Measurements from ENCODE around the gene MRPS25. TPM values are rescaled to one million over a fixed set of nuclear protein-coding genes. Genes with fewer than 3 reads are reported as not detected.

MRPS25 gene
- total RNA-seq, 1 donor from 2014 or later: 105 TPM

DNA sequence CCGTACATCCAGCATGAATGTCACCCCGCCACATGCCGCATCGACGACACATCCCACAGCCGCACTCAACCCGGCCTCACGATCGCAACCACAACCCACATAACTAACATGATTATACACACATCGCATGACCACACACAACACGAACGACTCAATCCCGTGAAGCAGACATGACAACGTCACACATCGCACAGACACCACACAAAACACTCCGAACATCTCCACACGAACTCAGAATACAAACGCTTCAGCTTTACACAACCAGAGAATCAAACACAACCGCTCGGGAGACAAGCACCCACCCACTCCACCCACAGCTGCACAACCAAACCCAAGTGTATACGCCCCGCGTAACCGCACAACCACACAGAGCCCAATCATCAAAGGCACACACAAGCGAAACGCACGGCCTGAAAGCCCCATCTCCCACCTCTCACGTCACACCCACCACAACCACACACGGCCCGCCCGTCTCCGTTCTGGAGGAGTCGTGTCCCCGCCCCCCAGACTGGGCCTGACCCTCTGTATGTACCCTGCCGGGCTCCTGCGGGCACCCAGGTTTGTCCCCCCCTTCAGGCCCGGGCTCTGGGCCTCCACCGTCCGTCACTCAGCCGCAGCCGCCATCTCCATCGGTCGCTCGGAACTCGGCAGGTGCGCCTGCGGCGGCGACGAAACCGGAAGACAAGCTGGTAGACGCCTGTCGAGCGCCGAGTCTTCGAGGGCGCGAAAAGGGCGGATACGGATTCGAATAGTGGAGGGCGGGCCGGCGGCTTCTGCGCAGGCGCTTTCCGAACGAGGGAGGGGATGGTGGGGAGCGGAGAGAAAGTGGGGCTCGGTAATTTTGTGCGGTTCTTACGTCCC is 33.6 kb upstream of the MRPS25 start, which contains the start of gene RBSN:
RBSN (minus strand) TSS at position 646 of the 861 bp plus-strand sequence. CDS start 3,028 bp downstream, outside the sequence.
- Mint-ChIP-seq H3K27ac (peak within 1 kb of the TSS; percentile 98), H3K9me3 (no peaks in the 10 kb centered on the region), H3K27me3 (ENCODE audit: insufficient read depth) (peaks cover 2% of the 10 kb centered on the region), H3K36me3 (ENCODE audit: low read depth) (peaks cover 19% of the 10 kb centered on the region), H3K4me3 (peak within 1 kb of the TSS; percentile 92), H3K4me1 (ENCODE audit: low read depth) (peaks cover 22% of the 10 kb centered on the region)
- intact Hi-C loops (cut with micrococcal nuclease): loop anchor here (1.0 to 10.0 kb wide), 12 partner anchors 33 to 920 kb away; partner anchors contain the start of genes BTD, CAPN7, CCDC174 and EAF1
- DNase-seq (ENCODE audit: low spot score): peak; percentile 95

DNA sequence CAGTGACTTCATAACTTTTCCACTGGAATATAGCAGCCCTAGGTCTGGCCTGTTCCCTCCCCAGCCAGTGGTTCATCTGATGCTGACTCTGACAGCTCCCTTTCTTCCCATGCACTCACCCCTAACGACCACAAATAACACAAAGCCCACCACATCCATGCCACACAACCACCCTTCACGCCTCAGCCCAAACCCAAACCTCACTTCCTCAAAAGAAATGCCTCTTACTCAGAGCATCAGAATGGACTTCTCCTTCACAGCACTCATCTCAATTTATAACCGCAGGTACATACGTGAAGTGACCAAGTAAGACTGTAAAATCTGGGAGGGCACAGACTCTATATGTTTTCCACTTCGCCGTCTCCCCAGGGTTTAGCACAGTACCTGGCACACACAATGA is 32.8 kb upstream of the MRPS25 start:
- intact Hi-C loops (cut with micrococcal nuclease): loop anchor here (1.0 to 10.0 kb wide), 3 partner anchors 43 to 757 kb away; no protein-coding TSS in a partner anchor
- DNase-seq (ENCODE audit: low spot score): peak; percentile 49
- no peaks in the 10 kb centered on the region for H3K9me3 Mint-ChIP-seq
- peaks cover 21% of the 10 kb centered on the region for H3K36me3 Mint-ChIP-seq (ENCODE audit: low read depth)
- peak overlapping the region; percentile 98 for H3K27ac Mint-ChIP-seq
- peak overlapping the region; percentile 92 for H3K4me3 Mint-ChIP-seq
- H3K27me3 Mint-ChIP-seq (ENCODE audit: insufficient read depth): peaks cover 2% of the 10 kb centered on the region
- H3K4me1 Mint-ChIP-seq (ENCODE audit: low read depth): peaks cover 22% of the 10 kb centered on the region

DNA sequence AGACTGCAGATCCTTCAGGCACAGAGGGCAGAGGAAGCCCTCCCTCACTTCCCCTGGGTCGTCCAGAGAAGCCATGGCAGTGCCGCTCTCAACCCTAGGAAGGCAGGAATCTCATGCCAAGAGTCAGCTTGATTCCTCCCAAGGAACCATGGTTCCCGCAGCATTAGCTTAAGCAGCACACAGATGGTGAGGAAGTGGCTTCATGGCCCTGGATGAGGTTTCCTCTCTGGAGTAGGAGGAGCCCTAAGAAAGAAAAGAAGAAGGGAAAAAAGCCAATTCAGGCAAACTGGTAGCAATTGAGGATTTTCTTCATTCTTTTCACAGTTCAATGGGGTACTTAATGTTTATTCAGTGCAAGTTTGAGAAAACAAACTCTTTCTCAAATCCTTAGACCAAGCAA is 30.9 kb upstream of the MRPS25 start:
- no peak for DNase-seq (ENCODE audit: low spot score)
- peaks cover 22% of the 10 kb centered on the region for H3K4me1 Mint-ChIP-seq (ENCODE audit: low read depth)
- intact Hi-C loops (cut with micrococcal nuclease): loop anchor here (10.0 kb wide), 1 partner anchor 759 kb away; no protein-coding TSS in a partner anchor
- no peaks in the 10 kb centered on the region for H3K9me3 Mint-ChIP-seq
- peaks cover 27% of the 10 kb centered on the region for H3K36me3 Mint-ChIP-seq (ENCODE audit: low read depth)
- H3K4me3 Mint-ChIP-seq: no peak overlapping the region
- no peak overlapping the region for H3K27ac Mint-ChIP-seq
- H3K27me3 Mint-ChIP-seq (ENCODE audit: insufficient read depth): no peaks in the 10 kb centered on the region

DNA sequence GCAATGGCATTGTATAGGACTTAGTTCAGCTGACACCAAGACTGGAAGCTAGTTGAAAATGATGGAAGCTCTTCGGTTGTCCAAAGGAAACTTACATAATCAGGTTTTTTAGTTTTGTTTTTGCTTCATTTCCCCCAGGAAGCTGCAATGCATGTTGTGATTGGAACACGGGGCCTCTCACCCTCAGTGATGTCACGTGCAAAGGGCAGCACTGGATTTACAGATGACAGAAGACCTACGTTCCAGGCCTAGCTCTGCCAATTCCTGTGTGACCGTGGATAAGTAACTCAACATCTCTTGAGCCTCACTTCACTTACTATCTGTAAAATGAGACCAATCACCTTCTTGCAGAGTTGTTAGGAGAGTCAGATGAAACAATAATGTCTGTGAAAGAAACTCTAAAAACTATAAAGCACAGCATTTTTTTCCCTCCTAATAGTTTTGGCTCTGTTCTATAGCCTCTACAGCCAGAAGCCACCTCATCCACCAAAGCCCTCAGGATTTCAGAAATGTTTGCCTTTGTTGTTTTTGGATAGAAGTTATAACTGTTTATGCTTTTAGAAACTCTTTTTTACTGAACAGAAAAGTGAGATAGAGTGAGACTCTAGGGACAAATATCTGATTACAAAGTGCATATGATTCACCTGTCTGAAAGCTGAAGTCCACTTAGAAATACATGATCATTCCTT is 29.2 kb upstream of the MRPS25 start:
- no peak overlapping the region for H3K4me3 Mint-ChIP-seq
- DNase-seq (ENCODE audit: low spot score): no peak
- intact Hi-C loops (cut with micrococcal nuclease): loop anchor here (10.0 kb wide), 1 partner anchor 760 kb away; no protein-coding TSS in a partner anchor
- no peaks in the 10 kb centered on the region for H3K27me3 Mint-ChIP-seq (ENCODE audit: insufficient read depth)
- H3K9me3 Mint-ChIP-seq: no peaks in the 10 kb centered on the region
- peaks cover 16% of the 10 kb centered on the region for H3K4me1 Mint-ChIP-seq (ENCODE audit: low read depth)
- peaks cover 37% of the 10 kb centered on the region for H3K36me3 Mint-ChIP-seq (ENCODE audit: low read depth)
- no peak overlapping the region for H3K27ac Mint-ChIP-seq

DNA sequence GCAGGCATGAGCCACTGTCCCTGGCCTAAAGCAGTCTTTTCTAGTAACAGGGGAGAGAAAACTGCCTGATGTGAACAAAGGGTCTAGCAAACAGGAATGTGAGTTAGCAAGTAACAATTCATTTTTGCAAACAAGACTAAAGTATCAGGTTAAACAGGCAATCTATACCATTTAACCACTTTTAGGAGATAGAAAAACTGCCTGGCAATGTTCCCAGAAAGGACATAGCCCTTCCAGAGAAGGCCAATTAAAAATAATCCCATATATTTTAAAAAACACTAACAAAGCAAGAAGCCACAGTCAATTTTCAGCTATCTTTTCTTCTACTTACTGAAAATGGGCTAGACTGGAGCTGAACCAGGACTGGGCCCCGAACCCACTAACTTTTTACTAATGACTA is 27.6 kb upstream of the MRPS25 start:
- intact Hi-C loops (cut with micrococcal nuclease): loop anchor here (10.0 kb wide), 1 partner anchor 762 kb away; no protein-coding TSS in a partner anchor
- Mint-ChIP-seq H3K36me3 (ENCODE audit: low read depth) (peaks cover 33% of the 10 kb centered on the region), H3K27me3 (ENCODE audit: insufficient read depth) (no peaks in the 10 kb centered on the region), H3K4me1 (ENCODE audit: low read depth) (peaks cover 2% of the 10 kb centered on the region), H3K4me3 (no peak overlapping the region), H3K9me3 (no peaks in the 10 kb centered on the region), H3K27ac (no peak overlapping the region)
- no peak for DNase-seq (ENCODE audit: low spot score)

DNA sequence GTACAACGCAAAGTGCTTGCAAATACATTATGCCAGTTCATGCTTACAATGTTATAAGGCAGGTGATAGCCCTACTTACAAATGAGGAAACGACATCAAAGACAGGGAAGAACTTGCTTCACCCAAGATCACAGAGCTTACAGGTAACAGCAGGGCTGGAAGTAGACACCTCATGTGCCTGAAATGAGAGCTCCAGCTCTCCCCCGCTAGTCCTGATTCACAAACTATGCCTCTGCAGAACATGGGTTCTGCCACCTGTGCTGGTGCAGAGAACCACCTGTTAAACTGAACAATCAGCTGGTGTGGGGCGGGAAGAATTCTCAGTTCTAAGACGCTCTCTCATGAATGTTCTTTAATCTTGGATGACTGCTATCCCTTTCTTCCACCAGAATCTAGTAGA is 26.5 kb upstream of the MRPS25 start:
- Mint-ChIP-seq H3K4me3 (no peak overlapping the region), H3K9me3 (no peaks in the 10 kb centered on the region), H3K27me3 (ENCODE audit: insufficient read depth) (no peaks in the 10 kb centered on the region), H3K4me1 (ENCODE audit: low read depth) (no peaks in the 10 kb centered on the region), H3K27ac (no peak overlapping the region), H3K36me3 (ENCODE audit: low read depth) (peaks cover 33% of the 10 kb centered on the region)
- intact Hi-C loops (cut with micrococcal nuclease): loop anchor here (10.0 kb wide), 1 partner anchor 763 kb away; no protein-coding TSS in a partner anchor
- DNase-seq (ENCODE audit: low spot score): no peak

DNA sequence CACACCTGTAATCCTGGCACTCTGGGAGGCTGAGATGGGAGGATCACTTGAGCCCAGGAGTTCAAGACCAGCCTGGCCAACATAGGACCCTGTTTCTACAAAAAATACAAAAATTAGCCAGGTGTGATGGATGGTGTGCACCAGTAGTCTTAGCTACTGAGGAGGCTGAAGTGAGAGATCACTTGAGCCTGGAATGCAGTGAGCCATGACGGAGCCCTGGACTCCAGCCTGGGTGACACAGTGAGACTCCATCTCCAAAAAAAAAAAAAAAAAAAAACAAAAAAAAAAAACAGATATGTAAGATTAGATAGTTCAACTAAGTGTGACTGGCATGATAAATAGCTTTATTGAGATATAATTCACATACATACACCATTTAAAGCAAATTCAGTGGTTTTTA is 24.1 kb upstream of the MRPS25 start:
- no peaks in the 10 kb centered on the region for H3K9me3 Mint-ChIP-seq

DNA sequence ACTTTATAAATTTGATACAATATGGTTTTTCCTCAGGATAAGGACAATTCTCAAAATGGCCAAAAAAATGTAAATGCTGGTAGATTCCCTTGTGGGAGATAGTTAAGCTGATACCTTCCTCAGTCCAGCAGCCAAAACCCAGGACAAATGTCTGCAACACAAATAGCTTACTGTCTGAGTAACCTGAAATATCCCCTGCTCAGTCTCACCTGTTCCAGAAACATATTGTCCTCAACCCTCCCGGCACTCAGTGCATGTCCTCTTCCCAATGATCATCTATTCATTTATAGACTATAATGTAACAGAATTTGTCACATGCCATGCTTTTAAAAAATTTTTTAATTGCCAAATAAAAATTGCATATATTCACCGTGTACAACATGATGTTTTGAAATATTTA is 21.6 kb upstream of the MRPS25 start:
- no peaks in the 10 kb centered on the region for H3K4me1 Mint-ChIP-seq (ENCODE audit: low read depth)
- H3K27me3 Mint-ChIP-seq (ENCODE audit: insufficient read depth): no peaks in the 10 kb centered on the region
- no peaks in the 10 kb centered on the region for H3K9me3 Mint-ChIP-seq
- intact Hi-C loops (cut with micrococcal nuclease): no loop called here
- no peak overlapping the region for H3K4me3 Mint-ChIP-seq
- H3K36me3 Mint-ChIP-seq (ENCODE audit: low read depth): peaks cover 41% of the 10 kb centered on the region
- H3K27ac Mint-ChIP-seq: no peak overlapping the region
- no peak for DNase-seq (ENCODE audit: low spot score)

More for the DNA sequence above, 24.1 kb upstream of the MRPS25 start:
- peaks cover 30% of the 10 kb centered on the region for H3K36me3 Mint-ChIP-seq (ENCODE audit: low read depth)
- no peak overlapping the region for H3K27ac Mint-ChIP-seq
- H3K4me3 Mint-ChIP-seq: no peak overlapping the region
- no peaks in the 10 kb centered on the region for H3K4me1 Mint-ChIP-seq (ENCODE audit: low read depth)
- DNase-seq (ENCODE audit: low spot score): no peak
- intact Hi-C loops (cut with micrococcal nuclease): no loop called here
- no peaks in the 10 kb centered on the region for H3K27me3 Mint-ChIP-seq (ENCODE audit: insufficient read depth)

DNA sequence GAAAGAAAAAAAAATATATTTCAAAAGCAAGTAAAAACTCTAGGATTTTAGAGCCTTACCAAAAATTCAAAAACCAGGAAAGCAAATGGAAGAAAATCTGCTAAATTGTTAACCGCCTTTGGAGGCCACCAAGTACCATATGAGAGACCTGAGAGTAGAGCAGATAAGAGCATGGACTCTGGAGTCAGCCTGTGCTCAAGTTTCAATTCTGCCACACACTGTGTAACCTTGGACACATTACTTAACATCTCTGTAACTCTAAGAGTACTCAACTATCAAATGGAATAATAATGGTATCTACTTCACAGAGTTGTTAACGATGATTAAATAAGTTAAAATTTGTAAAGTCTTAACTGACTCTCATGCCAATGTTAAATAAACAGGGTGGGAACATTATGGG is 21.1 kb upstream of the MRPS25 start:
- H3K27ac Mint-ChIP-seq: no peak overlapping the region
- peaks cover 43% of the 10 kb centered on the region for H3K36me3 Mint-ChIP-seq (ENCODE audit: low read depth)
- H3K27me3 Mint-ChIP-seq (ENCODE audit: insufficient read depth): no peaks in the 10 kb centered on the region
- no peaks in the 10 kb centered on the region for H3K9me3 Mint-ChIP-seq
- intact Hi-C loops (cut with micrococcal nuclease): no loop called here
- H3K4me1 Mint-ChIP-seq (ENCODE audit: low read depth): no peaks in the 10 kb centered on the region
- no peak overlapping the region for H3K4me3 Mint-ChIP-seq
- no peak for DNase-seq (ENCODE audit: low spot score)

DNA sequence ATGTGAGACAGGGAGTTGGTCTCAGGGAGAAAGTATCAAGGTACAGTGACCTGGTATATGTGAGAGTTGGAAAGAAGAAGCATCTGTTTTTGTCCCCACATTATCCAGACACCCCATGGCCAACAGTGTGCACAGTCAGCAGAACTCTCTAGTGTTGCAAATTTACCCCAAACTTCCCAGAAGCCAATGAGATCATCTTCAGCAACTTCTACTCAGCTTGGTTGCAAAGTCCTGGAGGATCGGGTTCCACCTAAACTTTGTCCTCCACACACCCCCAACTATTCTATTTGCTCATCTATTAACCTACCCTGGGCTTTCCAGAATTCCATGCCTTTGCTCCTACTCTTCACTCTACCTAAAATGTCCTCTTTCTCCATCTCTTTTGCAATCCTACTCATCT is 18.1 kb upstream of the MRPS25 start:
- no peaks in the 10 kb centered on the region for H3K9me3 Mint-ChIP-seq
- H3K4me3 Mint-ChIP-seq: no peak overlapping the region
- intact Hi-C loops (cut with micrococcal nuclease): no loop called here
- peaks cover 49% of the 10 kb centered on the region for H3K36me3 Mint-ChIP-seq (ENCODE audit: low read depth)
- no peaks in the 10 kb centered on the region for H3K27me3 Mint-ChIP-seq (ENCODE audit: insufficient read depth)
- no peaks in the 10 kb centered on the region for H3K4me1 Mint-ChIP-seq (ENCODE audit: low read depth)
- DNase-seq (ENCODE audit: low spot score): no peak
- no peak overlapping the region for H3K27ac Mint-ChIP-seq

DNA sequence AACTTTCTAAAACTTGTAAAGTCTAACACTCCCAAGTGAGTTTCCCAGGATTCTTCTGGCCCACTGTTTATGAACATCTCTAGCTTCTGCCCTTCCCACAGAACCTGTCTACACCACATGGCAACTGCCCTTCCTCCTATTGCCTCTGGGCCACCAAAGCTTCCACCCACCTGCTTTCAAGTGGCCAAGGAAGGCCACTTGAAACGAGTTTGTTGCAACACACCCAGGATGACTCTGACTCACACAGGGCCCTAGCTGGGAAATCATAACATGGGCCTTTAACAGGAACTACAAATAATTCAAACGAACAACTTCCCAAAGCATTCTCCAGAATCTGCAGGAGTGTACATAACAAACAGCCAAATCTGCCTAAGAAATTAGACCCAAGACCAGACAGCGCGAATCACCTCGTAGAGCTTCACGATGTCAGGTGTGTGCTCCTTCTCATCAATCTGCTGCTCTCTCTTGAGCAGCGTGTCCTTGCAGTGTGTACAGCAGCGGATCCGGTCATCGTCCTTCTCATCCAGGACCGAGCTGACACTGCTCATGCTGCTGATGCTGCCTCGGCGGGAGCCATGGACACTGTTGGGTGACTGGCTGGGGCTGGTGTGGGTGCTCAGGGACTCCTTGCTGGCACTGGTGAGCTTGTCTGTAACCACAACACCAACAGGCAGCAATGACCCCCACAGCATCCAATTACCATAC is 17.0 kb upstream of the MRPS25 start:
- Mint-ChIP-seq H3K9me3 (no peaks in the 10 kb centered on the region), H3K4me3 (no peak overlapping the region), H3K4me1 (ENCODE audit: low read depth) (no peaks in the 10 kb centered on the region), H3K27ac (no peak overlapping the region), H3K36me3 (ENCODE audit: low read depth) (peaks cover 54% of the 10 kb centered on the region), H3K27me3 (ENCODE audit: insufficient read depth) (no peaks in the 10 kb centered on the region)
- intact Hi-C loops (cut with micrococcal nuclease): no loop called here
- no peak for DNase-seq (ENCODE audit: low spot score)

DNA sequence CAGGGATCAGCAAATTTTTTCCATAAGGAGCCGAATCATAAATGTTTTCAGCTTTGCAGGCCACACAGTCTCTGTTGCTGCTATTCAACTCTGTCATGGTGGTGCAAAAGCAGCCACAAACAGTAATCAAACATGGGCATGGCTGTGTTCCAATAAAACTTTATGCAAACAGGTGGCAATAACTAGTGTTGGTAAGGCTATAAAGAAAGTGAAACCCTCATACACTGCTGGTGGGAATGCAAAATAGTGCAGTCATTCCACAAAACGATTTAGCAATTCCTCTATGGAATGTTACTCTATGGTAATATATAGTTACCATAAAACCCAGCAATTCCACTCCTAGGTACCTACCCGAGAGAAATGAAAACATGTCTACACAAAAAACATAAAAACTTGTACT is 14.0 kb upstream of the MRPS25 start:
- H3K4me3 Mint-ChIP-seq: no peak overlapping the region
- no peaks in the 10 kb centered on the region for H3K4me1 Mint-ChIP-seq (ENCODE audit: low read depth)
- no peaks in the 10 kb centered on the region for H3K27me3 Mint-ChIP-seq (ENCODE audit: insufficient read depth)
- H3K27ac Mint-ChIP-seq: no peak overlapping the region
- no peak for DNase-seq (ENCODE audit: low spot score)
- no peaks in the 10 kb centered on the region for H3K9me3 Mint-ChIP-seq
- peaks cover 53% of the 10 kb centered on the region for H3K36me3 Mint-ChIP-seq (ENCODE audit: low read depth)
- intact Hi-C loops (cut with micrococcal nuclease): no loop called here

All from activated T-helper 1 cell treated with anti-CD3 and anti-CD28 coated beads, Interleukin-12 subunit alpha, Interleukin-12 subunit beta, Interleukin-2, Interleukin-4 antibody, amounts not matched to agents 30 ng/mL and 10 ng/mL and 1 ng/mL, durations not matched to agents 14 hours and 24 hours and 36 hours (primary cell).